B cell (primary cell): ENCODE measurements around the gene NRIP3. TPM values are rescaled to one million over a fixed set of nuclear protein-coding genes. Genes with fewer than 3 reads are reported as not detected.

Experiments
- ATAC-seq: fragments of 200-7000 bp; cut with Tn5 transposase; one replicate; pipeline ENCODE4 v1.10.0; 2021; ENCODE audit warnings: low read depth, mild to moderate bottlenecking, moderate number of reproducible peaks, moderate library complexity
- CTCF ChIA-PET: fragments of 350-600 bp; sonication (Branson Sonifier 250); formaldehyde crosslinking; loops from one replicate; lab custom pipeline; 2021; ENCODE audit warnings: antibody characterized with exemption, inconsistent platforms; lab: Charles Lee
- POLR2A ChIA-PET: fragments of 350-600 bp; sonication (Branson Sonifier 250); formaldehyde crosslinking; loops from one replicate; lab custom pipeline; 2021; ENCODE audit warnings: antibody characterized with exemption; lab: Charles Lee
- DNase-seq: peaks from one replicate; pipeline ENCODE4 v3.0.0; 2013
- H2AFZ ChIP-seq: 2 replicates; pipeline ENCODE4 v1.6.1; 2012; ENCODE audit warnings: mild to moderate bottlenecking, low read depth, low read length; ENCODE audit not compliant: insufficient read depth, poor library complexity, severe bottlenecking
- H3K27ac ChIP-seq, 2 donors: 1 replicate in 1 of 2; 2 replicates in 1 of 2; pipeline ENCODE4 v1.5.1; 2012 to 2013; ENCODE audit warnings: low read length in 2 of 2, mild to moderate bottlenecking in 2 of 2, moderate library complexity in 1 of 2
- H3K27me3 ChIP-seq, 4 experiments: fragments of 200-600 bp in 1 of 4; sonication (generic) in 1 of 4; replicated peaks in 1 of 4; 1 replicate in 2 of 4; 2 replicates in 2 of 4; pipeline versions ENCODE4 v1.6.1 to v1.7.0; 2013 to 2016; ENCODE audit warnings: low read length in 3 of 4, mild to moderate bottlenecking in 2 of 4, mixed read lengths in 1 of 4, moderate library complexity in 1 of 4; ENCODE audit not compliant: insufficient read depth in 4 of 4, control insufficient read depth in 3 of 4; ENCODE audit errors: control extremely low read depth in 1 of 4
- H3K36me3 ChIP-seq, 2 experiments: replicated peaks in 1 of 2; 1 replicate in 1 of 2; 2 replicates in 1 of 2; pipeline versions ENCODE4 v1.6.1 to v1.7.1; 2013; ENCODE audit warnings: low read length in 1 of 2; ENCODE audit not compliant: insufficient read depth in 2 of 2, control insufficient read depth in 1 of 2; ENCODE audit errors: control extremely low read depth in 1 of 2, extremely low read depth in 1 of 2
- H3K4me1 ChIP-seq, 2 donors: fragments of 200-600 bp in 1 of 2; sonication (generic) in 1 of 2; 1 replicate in 1 of 2; 2 replicates in 1 of 2; pipeline versions ENCODE4 v1.5.1 to v1.6.1; 2013 to 2017; ENCODE audit warnings: low read length in 2 of 2; ENCODE audit not compliant: control insufficient read depth in 2 of 2, insufficient read depth in 2 of 2
- H3K4me2 ChIP-seq: replicated peaks from 2 replicates; pipeline ENCODE3; 2012; ENCODE audit warnings: mild to moderate bottlenecking, low read depth, low read length; ENCODE audit not compliant: poor library complexity, severe bottlenecking
- H3K4me3 ChIP-seq, 5 experiments: fragments of 200-600 bp in 1 of 5; sonication (generic) in 1 of 5; 1 replicate in 3 of 5; 2 replicates in 2 of 5; pipeline versions ENCODE4 v1.5.1 to v1.7.0; 2011 to 2016; ENCODE audit warnings: low read length in 4 of 5, mild to moderate bottlenecking in 4 of 5, low read depth in 2 of 5, control low read depth in 1 of 5, moderate library complexity in 1 of 5; ENCODE audit not compliant: insufficient read depth in 1 of 5; ENCODE audit errors: control extremely low read depth in 1 of 5, extremely low read depth in 1 of 5
- H3K79me2 ChIP-seq: fragments of 200-600 bp; sonication (generic); one replicate; pipeline ENCODE4 v1.6.0; 2016; ENCODE audit warnings: low read length; ENCODE audit not compliant: control insufficient read depth, insufficient read depth
- H3K9ac ChIP-seq: fragments of 200-600 bp; sonication (generic); 2 replicates; pipeline ENCODE4 v1.6.1; 2017; ENCODE audit warnings: mild to moderate bottlenecking, low read length, moderate library complexity
- H3K9me3 ChIP-seq, 3 donors: one replicate each; pipeline versions ENCODE4 v1.6.1 to v1.7.1; 2013; ENCODE audit warnings: low read length in 2 of 3; ENCODE audit not compliant: control insufficient read depth in 2 of 3, insufficient read depth in 1 of 3; ENCODE audit errors: control extremely low read depth in 1 of 3
- H4K20me1 ChIP-seq: 2 replicates; pipeline ENCODE4 v1.6.0; 2012; ENCODE audit warnings: mild to moderate bottlenecking, low read length; ENCODE audit not compliant: insufficient read depth, control insufficient read depth, poor library complexity, severe bottlenecking
- H3K27ac Mint-ChIP-seq: one replicate; pipeline ENCODE4 v1.8.0; 2021; ENCODE audit warnings: mixed read lengths
- H3K27me3 Mint-ChIP-seq: one replicate; pipeline ENCODE4 v1.8.0; 2021; ENCODE audit warnings: mixed read lengths
- H3K4me1 Mint-ChIP-seq: one replicate; pipeline ENCODE4 v1.8.0; 2021; ENCODE audit warnings: mixed read lengths
- H3K4me3 Mint-ChIP-seq: one replicate; pipeline ENCODE4 v1.8.0; 2021; ENCODE audit warnings: mixed read lengths
- H3K9me3 Mint-ChIP-seq: one replicate; pipeline ENCODE4 v1.8.0; 2022; ENCODE audit warnings: mixed read lengths; ENCODE audit not compliant: insufficient read depth
- EZH2 ChIP-seq: IDR thresholded peaks from 2 replicates; pipeline ENCODE4 v1.6.1; 2012; ENCODE audit warnings: borderline replicate concordance, low read depth, mild to moderate bottlenecking, moderate library complexity, low read length; ENCODE audit not compliant: insufficient read depth, poor library complexity, severe bottlenecking
- WGBS: methylation state at CpG from one replicate; pipeline ENCODE4 v1.1.5; 2013; ENCODE audit warnings: missing lambda C conversion rate; ENCODE audit not compliant: insufficient coverage; 5-methylcytosine and 5-hydroxymethylcytosine counted together
- intact Hi-C: fragments of 100-400 bp; cut with micrococcal nuclease; formaldehyde crosslinking; loops from one replicate; pipeline ENCODE4 v1.10.0; 2022
- polyA plus RNA-seq: library from polyadenylated mRNA; depleted of rRNA; stranded (reverse); fragments of >200 nt; gene quantifications from 2 replicates; pipeline ENCODE4 v1.2.3, GENCODE V29; 2012
- total RNA-seq, 2 donors: library from RNA; stranded (reverse); fragments of 120-200 nt in 1 of 2; gene quantifications; 1 replicate in 1 of 2; 2 replicates in 1 of 2; pipeline versions ENCODE4 v1.2.3 to v1.2.4, GENCODE V29; 2013 to 2022
- TF ChIP-seq, protein P1 (sequence below): fragments of 200-600 bp; IDR thresholded peaks from one replicate; pipeline ENCODE4 v1.8.0; 2022; ENCODE audit warnings: antibody characterized with exemption, mild to moderate bottlenecking

Gene NRIP3
- total and polyA plus RNA-seq, 2 donors (not counting 1 experiment from before 2014, with no cell fraction given), result 0.13 to 0.59 TPM

DNA sequence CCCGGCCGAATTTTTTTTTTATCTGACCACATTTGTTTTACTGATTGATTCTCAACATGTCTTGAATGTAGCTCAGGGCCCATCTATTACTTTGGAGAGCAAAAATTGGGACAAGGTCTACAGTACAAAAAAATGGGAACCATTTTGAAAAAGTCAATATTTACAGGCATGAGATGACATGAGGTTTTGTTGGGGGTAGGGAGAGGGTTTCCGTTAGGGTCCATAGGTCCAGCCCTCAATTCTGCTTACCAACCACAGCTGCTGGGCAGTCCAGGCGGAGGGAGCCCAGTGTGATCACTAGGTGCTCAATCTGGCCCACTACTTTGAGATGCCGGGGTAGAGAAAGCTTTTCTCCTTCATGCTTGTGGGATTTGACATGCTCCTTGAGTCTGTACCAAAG lies 18.3 kb downstream of the NRIP3 start:
- H3K79me2 ChIP-seq, result no peaks in the 10 kb centered on the region
- H3K27ac Mint-ChIP-seq, result no peak overlapping the region
- H3K9me3 ChIP-seq, result no peaks in the 10 kb centered on the region
- H3K9ac ChIP-seq, result no peak overlapping the region
- H3K4me2 ChIP-seq, result no peak overlapping the region
- ATAC-seq, result no peak
- H3K9me3 Mint-ChIP-seq, result no peaks in the 10 kb centered on the region
- intact Hi-C loops, result no loop called here
- H2AFZ ChIP-seq, result no peak overlapping the region
- CTCF ChIA-PET, result no interaction called here
- no peaks in the 10 kb centered on the region for H4K20me1 ChIP-seq
- H3K36me3 ChIP-seq, result no peaks in the 10 kb centered on the region
- DNase-seq, result no peak
- no peaks in the 10 kb centered on the region for H3K4me1 ChIP-seq
- 100% methylated on average over 2 of the region's 5 CpGs for WGBS
- POLR2A ChIA-PET, result no interaction called here
- H3K4me1 Mint-ChIP-seq, result no peaks in the 10 kb centered on the region
- TF ChIP-seq, protein P1, sequence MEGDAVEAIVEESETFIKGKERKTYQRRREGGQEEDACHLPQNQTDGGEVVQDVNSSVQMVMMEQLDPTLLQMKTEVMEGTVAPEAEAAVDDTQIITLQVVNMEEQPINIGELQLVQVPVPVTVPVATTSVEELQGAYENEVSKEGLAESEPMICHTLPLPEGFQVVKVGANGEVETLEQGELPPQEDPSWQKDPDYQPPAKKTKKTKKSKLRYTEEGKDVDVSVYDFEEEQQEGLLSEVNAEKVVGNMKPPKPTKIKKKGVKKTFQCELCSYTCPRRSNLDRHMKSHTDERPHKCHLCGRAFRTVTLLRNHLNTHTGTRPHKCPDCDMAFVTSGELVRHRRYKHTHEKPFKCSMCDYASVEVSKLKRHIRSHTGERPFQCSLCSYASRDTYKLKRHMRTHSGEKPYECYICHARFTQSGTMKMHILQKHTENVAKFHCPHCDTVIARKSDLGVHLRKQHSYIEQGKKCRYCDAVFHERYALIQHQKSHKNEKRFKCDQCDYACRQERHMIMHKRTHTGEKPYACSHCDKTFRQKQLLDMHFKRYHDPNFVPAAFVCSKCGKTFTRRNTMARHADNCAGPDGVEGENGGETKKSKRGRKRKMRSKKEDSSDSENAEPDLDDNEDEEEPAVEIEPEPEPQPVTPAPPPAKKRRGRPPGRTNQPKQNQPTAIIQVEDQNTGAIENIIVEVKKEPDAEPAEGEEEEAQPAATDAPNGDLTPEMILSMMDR, result no peak
- TF ChIP-seq EZH2, result no peak
- peaks cover 35% of the 10 kb centered on the region for H3K27me3 Mint-ChIP-seq
- H3K27me3 ChIP-seq, result peaks cover 0 to 4% (median 0%) of the 10 kb centered on the region in 4 experiments
- H3K4me3 ChIP-seq, result no peak overlapping the region
- no peak overlapping the region for H3K27ac ChIP-seq
- no peak overlapping the region for H3K4me3 Mint-ChIP-seq

DNA sequence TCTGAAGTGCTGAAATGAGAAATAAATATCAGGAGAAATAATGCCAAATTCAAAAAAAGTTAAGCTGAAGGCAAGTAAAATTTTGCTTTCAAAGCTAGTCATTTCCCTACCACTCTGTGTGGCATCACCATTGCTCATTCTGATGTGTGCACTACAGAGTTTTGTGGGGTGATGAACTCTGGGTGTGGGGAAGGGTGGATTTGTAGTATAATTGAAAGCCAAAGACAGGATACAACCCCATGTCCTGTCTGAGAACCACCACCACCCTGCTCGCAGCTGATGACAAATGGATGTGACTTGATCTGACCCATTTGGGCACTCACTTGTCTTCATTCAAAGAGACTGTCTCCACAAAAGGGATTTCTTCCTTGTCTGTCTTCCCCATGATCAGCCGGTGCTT lies 20.2 kb downstream of the NRIP3 start:
- no peaks in the 10 kb centered on the region for H3K36me3 ChIP-seq
- no peaks in the 10 kb centered on the region for H3K79me2 ChIP-seq
- H2AFZ ChIP-seq, result no peak overlapping the region
- no peak overlapping the region for H3K9ac ChIP-seq
- ATAC-seq, result no peak
- H3K4me3 ChIP-seq, result no peak overlapping the region
- no peaks in the 10 kb centered on the region for H3K9me3 ChIP-seq
- Mint-ChIP-seq H3K27ac (no peak overlapping the region), H3K4me3 (no peak overlapping the region), H3K4me1 (no peaks in the 10 kb centered on the region), H3K9me3 (no peaks in the 10 kb centered on the region), H3K27me3 (peaks cover 23% of the 10 kb centered on the region)
- POLR2A ChIA-PET, result no interaction called here
- intact Hi-C loops, result no loop called here
- WGBS, result 64% methylated on average over 2 of the region's 2 CpGs
- CTCF ChIA-PET, result no interaction called here
- no peak overlapping the region for H3K27ac ChIP-seq
- H3K27me3 ChIP-seq, result peaks cover 0 to under 1% (median 0%) of the 10 kb centered on the region in 4 experiments
- H4K20me1 ChIP-seq, result no peaks in the 10 kb centered on the region
- TF ChIP-seq, protein P1, result no peak
- TF ChIP-seq EZH2, result no peak
- no peak for DNase-seq
- H3K4me2 ChIP-seq, result no peak overlapping the region
- H3K4me1 ChIP-seq, result no peaks in the 10 kb centered on the region
